Measurements from ENCODE around the gene FAM83F.
"Not testable (repeated sequence)": the region's sequence is repeated elsewhere in the genome, so short reads cannot be mapped to it uniquely, and the experiment has no call there.

Gene FAM83F

GRCh38 chr22:39966470-39966869 is 28.3 kb upstream of the FAM83F start:
- no peak for DNase-seq (ENCODE audit: low read depth)

- DNase-seq (ENCODE audit: low read depth): no peak
Measured at GRCh38 chr22:39967103-39967829, 27.5 kb upstream of the FAM83F start.

DNA sequence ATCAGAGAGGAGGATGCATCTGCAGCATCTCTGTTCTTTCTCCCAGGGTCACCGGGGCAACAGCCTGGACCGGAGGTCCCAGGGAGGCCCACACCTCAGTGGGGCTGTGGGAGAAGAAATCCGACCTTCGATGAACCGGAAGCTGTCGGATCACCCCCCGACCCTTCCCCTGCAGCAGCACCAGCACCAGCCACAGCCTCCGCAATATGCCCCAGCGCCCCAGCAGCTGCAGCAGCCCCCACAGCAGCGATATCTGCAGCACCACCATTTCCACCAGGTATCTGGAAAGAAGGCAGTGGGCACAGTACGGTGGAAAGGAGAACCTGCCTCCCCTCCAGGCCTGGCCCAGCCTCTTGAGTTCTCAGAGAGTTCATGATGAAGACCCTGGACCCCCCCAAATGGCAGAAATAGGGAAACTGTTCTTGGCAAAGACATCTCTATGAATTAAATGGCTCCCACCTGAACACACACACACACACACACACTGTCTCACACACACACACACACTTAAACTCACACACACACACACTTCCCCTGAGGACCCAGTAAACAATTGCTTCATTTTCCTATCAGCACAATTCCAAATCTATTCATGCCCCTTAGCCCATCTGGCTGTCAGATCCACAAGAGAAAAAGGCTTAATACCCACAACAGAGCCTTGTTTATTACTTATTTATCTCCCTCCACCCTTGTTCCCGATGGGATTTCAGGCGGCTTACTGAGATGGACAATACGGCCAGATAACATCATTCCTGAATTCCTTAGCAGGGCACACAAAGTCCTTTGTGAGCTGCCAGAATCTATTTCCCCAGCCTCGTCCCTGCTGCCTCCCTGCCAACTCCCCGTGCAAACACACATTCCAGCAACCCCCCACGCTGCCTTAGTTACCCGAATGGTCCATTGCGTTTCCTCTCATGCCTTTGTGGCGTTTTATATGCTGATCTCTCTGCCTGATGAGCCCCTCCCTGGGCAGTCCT is 26.5 kb upstream of the FAM83F start:
- DNase-seq (ENCODE audit: low read depth): no peak

DNA sequence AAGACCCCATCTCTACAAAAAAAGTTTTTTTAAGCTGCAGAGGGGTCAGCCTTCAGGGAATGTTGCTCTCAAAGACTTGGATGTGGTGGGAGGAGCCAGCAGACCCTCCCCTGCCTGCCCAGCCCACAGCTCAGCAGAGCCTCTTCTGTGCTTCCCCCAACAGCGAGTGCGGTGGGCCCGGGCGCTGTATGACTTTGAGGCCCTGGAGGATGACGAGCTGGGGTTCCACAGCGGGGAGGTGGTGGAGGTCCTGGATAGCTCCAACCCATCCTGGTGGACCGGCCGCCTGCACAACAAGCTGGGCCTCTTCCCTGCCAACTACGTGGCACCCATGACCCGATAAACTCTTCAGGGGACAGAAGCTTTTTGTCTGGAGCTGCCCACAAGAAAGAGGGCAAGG is 24.0 kb upstream of the FAM83F start:
- DNase-seq (ENCODE audit: low read depth): no peak

- no peak for DNase-seq (ENCODE audit: low read depth)
Measured at GRCh38 chr22:39972641-39973040, 22.1 kb upstream of the FAM83F start.

DNA sequence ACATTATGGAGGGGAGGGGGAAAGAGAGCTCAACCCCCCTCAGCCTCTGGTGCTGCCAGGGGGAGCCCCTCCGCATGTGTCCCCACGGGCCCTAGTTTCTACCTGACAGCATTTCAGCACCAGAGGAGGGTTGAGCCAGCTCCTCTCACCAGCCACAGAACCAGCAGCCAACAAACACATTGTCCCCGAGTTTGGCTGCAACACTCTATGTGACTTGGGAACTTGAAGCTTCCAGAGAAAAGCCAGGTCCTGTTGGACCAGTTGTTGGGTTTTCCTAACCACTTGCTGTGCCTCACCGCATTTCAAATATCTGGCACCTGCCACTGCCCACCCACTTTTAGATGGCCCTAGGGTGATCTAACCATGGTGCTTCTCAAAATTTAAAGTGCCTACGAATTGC is 21.1 kb upstream of the FAM83F start:
- DNase-seq (ENCODE audit: low read depth): no peak

GRCh38 chr22:39974065-39974464 is 20.7 kb upstream of the FAM83F start:
- no peak for DNase-seq (ENCODE audit: low read depth)

DNA sequence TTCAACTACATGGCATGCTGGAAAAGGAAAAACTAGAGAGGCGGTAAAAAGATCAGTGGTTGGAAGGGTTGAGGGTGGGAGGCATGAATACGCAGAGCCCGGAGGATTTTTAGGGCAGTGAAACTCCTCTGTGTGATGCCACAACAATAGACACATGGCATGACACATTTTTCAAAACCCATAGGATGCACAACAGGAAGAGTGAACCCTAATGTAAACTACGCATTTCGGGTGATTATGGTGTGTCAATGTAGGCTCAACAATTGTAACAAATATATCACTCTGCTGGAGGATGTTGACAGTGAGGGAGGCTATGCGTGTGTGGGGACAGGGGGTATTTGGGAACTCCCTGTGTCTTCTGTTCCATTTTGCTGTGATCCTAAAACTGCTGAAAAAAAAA is 15.7 kb upstream of the FAM83F start:
- no peak for DNase-seq (ENCODE audit: low read depth)

- DNase-seq (ENCODE audit: low read depth): no peak
Measured at GRCh38 chr22:39979458-39979857, 15.3 kb upstream of the FAM83F start.

DNA sequence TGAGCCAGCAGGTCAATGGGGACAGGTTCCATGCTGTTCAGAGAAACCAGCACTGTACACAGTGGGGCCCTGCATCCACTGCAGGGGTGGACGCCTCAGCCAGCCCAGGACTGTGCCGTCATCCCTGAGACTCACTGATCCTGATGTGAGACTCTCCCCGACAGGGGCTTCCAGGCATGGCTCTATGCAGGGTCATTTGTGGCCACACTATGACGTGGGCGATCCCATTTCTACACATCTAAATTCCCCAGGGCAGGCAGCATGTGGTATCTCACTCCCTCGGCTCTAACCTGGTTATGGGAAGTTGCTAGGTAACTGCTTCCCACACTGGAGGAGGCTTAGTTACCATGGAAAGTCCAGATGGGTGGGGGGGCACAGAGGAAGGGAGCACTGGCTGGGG is 14.2 kb upstream of the FAM83F start:
- DNase-seq (ENCODE audit: low read depth): no peak

DNA sequence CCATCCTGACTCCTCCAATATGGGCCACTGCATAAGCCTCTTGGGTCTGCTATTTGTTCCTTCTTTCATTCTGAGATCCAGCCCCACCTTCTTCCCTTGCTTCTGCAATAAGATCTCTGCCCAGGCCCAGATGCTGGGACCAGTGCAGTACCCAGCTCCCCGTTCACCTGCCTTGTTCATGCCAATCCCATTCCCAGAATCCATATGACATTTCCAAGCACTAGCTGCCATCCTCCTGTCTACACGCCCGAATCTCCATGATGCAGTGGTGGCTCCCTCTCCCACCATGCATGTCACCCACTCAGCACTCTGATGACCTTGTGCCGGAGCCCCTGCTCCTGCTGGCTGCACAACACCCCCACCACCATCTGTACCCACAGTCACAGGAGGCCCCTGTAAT is 11.4 kb upstream of the FAM83F start:
- DNase-seq (ENCODE audit: low read depth): no peak

- no peak for DNase-seq (ENCODE audit: low read depth)
Measured at GRCh38 chr22:39984006-39984405, 10.7 kb upstream of the FAM83F start.

GRCh38 chr22:39984746-39985145 is 10.0 kb upstream of the FAM83F start:
- DNase-seq (ENCODE audit: low read depth): no peak

GRCh38 chr22:39985383-39986035 is 9.2 kb upstream of the FAM83F start:
- DNase-seq (ENCODE audit: low read depth): no peak

- no peak for DNase-seq (ENCODE audit: low read depth)
Measured at GRCh38 chr22:39988386-39989114, 6.2 kb upstream of the FAM83F start.

GRCh38 chr22:39989633-39990032 is 5.1 kb upstream of the FAM83F start:
- DNase-seq (ENCODE audit: low read depth): no peak

DNA sequence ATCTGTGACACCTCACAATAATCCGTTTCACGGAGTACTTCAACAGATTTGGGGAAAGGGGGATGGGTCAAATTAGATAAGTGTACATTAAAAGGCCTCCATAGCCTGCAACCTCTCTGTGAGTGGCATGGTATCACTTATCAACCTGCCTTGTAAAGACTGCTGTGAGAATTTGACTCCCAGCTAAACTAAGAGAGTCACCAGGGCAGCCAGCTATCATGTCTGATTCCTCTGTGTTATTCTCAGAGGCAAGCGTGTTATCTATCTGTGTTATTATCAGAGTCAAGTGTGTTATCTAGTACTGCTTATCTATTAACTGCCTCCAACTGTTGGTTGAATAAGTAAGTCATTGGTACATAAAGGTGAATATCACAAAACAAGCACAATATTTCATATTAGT is 4.1 kb upstream of the FAM83F start:
- DNase-seq (ENCODE audit: low read depth): no peak

DNA sequence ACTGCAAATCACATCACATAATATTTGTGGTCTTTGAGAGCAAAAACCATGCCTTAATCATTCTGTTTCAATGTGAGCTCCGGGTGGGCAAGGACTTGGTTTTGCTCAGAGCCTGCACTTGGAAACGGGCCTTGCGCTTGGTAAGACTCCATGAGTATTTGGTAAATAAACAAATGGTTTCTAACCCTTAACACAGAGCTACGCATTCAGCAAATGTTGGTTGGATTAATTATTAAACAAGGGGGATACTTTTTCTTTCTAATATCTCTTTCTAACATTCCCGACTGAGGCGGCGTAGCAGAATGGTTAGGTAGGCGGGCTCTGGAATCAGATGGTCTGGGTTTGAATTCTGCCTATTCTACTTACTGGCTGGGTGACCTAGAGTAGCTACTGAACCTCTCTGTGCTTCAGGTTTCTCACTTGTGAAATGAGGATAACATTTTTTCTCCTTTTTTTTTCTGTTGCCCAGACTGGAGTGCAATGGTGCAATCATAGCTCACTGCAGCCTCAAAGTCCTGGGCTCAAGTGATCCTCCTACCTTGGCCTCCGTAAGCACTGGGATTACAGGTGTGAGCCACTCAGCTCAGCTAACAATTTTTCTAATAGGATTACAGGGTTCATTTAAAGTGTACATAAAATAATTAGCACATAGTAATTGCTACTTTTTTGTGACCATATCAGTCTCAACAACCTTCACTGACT is 3.4 kb upstream of the FAM83F start:
- DNase-seq (ENCODE audit: low read depth): no peak

GRCh38 chr22:39992088-39992826 is 2.5 kb upstream of the FAM83F start:
- DNase-seq (ENCODE audit: low read depth): no peak

DNA sequence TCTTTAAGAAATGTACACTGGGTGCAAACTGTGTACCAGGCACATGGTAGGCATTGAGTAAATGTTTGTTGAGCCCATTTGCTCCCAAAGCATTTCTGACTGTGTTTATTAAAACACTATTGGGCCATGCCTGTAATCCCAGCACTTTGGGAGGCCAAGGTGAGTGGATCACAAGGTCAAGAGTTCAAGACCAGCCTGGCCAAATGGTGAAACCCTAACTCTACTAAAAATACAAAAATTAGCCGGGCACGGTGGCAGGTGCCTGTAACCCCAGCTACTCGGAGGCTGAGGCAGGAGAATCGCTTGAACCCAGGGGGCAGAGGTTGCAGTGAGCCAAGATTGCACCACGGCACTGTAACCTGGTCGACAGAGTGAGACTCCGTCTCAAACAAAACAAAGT is 1.9 kb upstream of the FAM83F start:
- not testable (repeated sequence) for DNase-seq (ENCODE audit: low read depth)
